Keratinocyte (primary cell): ENCODE results near the gene CASP3.
"Not testable (repeated sequence)": the region's sequence is repeated elsewhere in the genome, so short reads cannot be mapped to it uniquely, and the experiment has no call there.

Source experiments
- EZH2 ChIP-seq: IDR thresholded peaks from one replicate; pipeline ENCODE4 v1.6.1; 2012; ENCODE audit warnings: inconsistent platforms, mild to moderate bottlenecking, low read length, moderate library complexity
- TF ChIP-seq, protein P1 (sequence below), 3 experiments: IDR thresholded peaks in 1 of 3; conservative IDR thresholded peaks in 1 of 3; optimal IDR thresholded peaks in 1 of 3; 2 replicates in 2 of 3; 3 replicates in 1 of 3; pipeline versions ENCODE3 to v1.5.1; 2011; ENCODE audit warnings: low read length in 3 of 3, mild to moderate bottlenecking in 3 of 3, moderate library complexity in 2 of 3, control low read depth in 1 of 3, inconsistent platforms in 1 of 3; ENCODE audit not compliant: insufficient read depth in 2 of 3; ENCODE audit errors: extremely low read depth in 1 of 3

DNA sequence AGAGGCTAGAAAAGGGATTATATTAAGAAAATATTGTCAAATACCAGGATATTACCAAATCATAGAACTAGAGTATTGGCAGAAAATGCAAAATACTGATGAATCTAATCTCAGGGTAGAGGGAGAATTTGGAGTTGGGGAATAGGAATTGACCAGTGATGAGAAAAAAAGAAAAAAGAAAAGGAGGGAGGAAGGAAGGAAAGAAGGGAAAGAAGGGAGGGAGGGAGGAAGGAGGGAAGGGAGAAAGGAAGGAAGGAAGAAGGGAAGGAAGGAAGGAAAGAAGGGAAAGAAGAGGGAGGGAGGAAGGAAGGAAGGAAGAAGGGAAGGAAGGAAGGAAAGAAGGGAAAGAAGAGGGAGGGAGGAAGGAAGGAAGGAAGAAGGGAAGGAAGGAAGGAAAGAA, 3.4 kb upstream of the CASP3 start:
- TF ChIP-seq, protein P1, sequence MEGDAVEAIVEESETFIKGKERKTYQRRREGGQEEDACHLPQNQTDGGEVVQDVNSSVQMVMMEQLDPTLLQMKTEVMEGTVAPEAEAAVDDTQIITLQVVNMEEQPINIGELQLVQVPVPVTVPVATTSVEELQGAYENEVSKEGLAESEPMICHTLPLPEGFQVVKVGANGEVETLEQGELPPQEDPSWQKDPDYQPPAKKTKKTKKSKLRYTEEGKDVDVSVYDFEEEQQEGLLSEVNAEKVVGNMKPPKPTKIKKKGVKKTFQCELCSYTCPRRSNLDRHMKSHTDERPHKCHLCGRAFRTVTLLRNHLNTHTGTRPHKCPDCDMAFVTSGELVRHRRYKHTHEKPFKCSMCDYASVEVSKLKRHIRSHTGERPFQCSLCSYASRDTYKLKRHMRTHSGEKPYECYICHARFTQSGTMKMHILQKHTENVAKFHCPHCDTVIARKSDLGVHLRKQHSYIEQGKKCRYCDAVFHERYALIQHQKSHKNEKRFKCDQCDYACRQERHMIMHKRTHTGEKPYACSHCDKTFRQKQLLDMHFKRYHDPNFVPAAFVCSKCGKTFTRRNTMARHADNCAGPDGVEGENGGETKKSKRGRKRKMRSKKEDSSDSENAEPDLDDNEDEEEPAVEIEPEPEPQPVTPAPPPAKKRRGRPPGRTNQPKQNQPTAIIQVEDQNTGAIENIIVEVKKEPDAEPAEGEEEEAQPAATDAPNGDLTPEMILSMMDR (optimal IDR thresholded peaks at IDR 0.05 in 1 of 3, IDR thresholded peaks at IDR 0.05 in 1 of 3, conservative IDR thresholded peaks at IDR 0.05 in 1 of 3; ENCODE audit: extremely low read depth in 1 of 3, insufficient read depth in 2 of 3, low read length in 3 of 3) = not testable (repeated sequence)
- not testable (repeated sequence) for TF ChIP-seq EZH2
